Caco-2 (cell line): ENCODE measurements around the gene APPL1. TPM values are rescaled to one million over a fixed set of nuclear protein-coding genes. Genes with fewer than 3 reads are reported as not detected.

ENCODE experiments used
- BruUV-seq: library from RNA; stranded (reverse); fragments of 400-500 nt; replicated peaks from 2 replicates; lab custom pipeline; 2021; lab: Mats Ljungman, UMichigan
- CTCF ChIA-PET: fragments of 300-600 bp; sonication (Branson Sonifier 250); formaldehyde crosslinking; loops from one replicate; lab custom pipeline; 2022; ENCODE audit warnings: antibody characterized with exemption; lab: Charles Lee
- POLR2A ChIA-PET: fragments of 300-600 bp; sonication (Branson Sonifier 250); formaldehyde crosslinking; loops from one replicate; lab custom pipeline; 2022; ENCODE audit warnings: antibody characterized with exemption; lab: Charles Lee
- DNase-seq, 2 experiments: peaks; one replicate each; pipeline versions ENCODE4 v3.0.0 to v3.0.0-alpha.2; 2020 to 2022
- H3K27me3 ChIP-seq: replicated peaks from 2 replicates; pipeline ENCODE4 v1.6.0; 2011; ENCODE audit warnings: low read length; ENCODE audit not compliant: control insufficient read depth, insufficient read depth
- H3K36me3 ChIP-seq: 2 replicates; pipeline ENCODE4 v1.5.1; 2011; ENCODE audit warnings: low read length; ENCODE audit not compliant: control insufficient read depth, insufficient read depth
- H3K4me1 ChIP-seq: fragments of 250-450 bp; sonication (Bioruptor Pico); 2 replicates; pipeline ENCODE4 v1.5.1; 2020; ENCODE audit warnings: mild to moderate bottlenecking
- H3K4me3 ChIP-seq: 2 replicates; pipeline ENCODE4 v1.5.1; 2011; ENCODE audit warnings: low read depth, mild to moderate bottlenecking, control low read depth, low read length
- H3K9me3 ChIP-seq: fragments of 250-450 bp; sonication (Bioruptor Pico); 2 replicates; pipeline ENCODE4 v1.5.1; 2020; ENCODE audit warnings: mild to moderate bottlenecking, moderate library complexity
- H3K27ac Mint-ChIP-seq: one replicate; pipeline ENCODE4 v1.8.0; 2022; ENCODE audit warnings: mixed read lengths; ENCODE audit not compliant: unreplicated experiment
- H3K27me3 Mint-ChIP-seq: one replicate; pipeline ENCODE4 v1.8.0; 2022; ENCODE audit warnings: mixed read lengths; ENCODE audit not compliant: insufficient read depth, unreplicated experiment
- H3K36me3 Mint-ChIP-seq: one replicate; pipeline ENCODE4 v1.8.0; 2022; ENCODE audit warnings: mild to moderate bottlenecking, mixed read lengths; ENCODE audit not compliant: insufficient read depth, unreplicated experiment
- H3K4me1 Mint-ChIP-seq: one replicate; pipeline ENCODE4 v1.8.0; 2022; ENCODE audit warnings: low read depth, mixed read lengths; ENCODE audit not compliant: unreplicated experiment
- H3K4me3 Mint-ChIP-seq: one replicate; pipeline ENCODE4 v1.8.0; 2022; ENCODE audit warnings: mild to moderate bottlenecking, moderate library complexity, mixed read lengths; ENCODE audit not compliant: unreplicated experiment
- H3K9me3 Mint-ChIP-seq: one replicate; pipeline ENCODE4 v1.8.0; 2022; ENCODE audit warnings: mixed read lengths; ENCODE audit not compliant: unreplicated experiment
- CTCF ChIP-seq, 2 experiments: fragments of 200-600 bp in 1 of 2; IDR thresholded peaks; 1 replicate in 1 of 2; 2 replicates in 1 of 2; pipeline versions ENCODE4 v1.5.1 to v1.8.0; 2011 to 2022; ENCODE audit warnings: antibody characterized with exemption in 1 of 2, control low read depth in 1 of 2, inconsistent platforms in 1 of 2, low read depth in 1 of 2, low read length in 1 of 2, mild to moderate bottlenecking in 1 of 2, moderate library complexity in 1 of 2; ENCODE audit not compliant: insufficient read depth in 1 of 2, severe bottlenecking in 1 of 2, unreplicated experiment in 1 of 2
- intact Hi-C: fragments of 100-400 bp; cut with micrococcal nuclease; formaldehyde crosslinking; loops from one replicate; pipeline ENCODE4 v1.10.0; 2022; ENCODE audit not compliant: unreplicated experiment
- total RNA-seq: library from RNA; stranded (reverse); gene quantifications from 2 replicates; pipeline ENCODE4 v1.2.3, GENCODE V29; 2022

The APPL1 gene
- total RNA-seq, 1 experiment from 2014 or later = 40.7 TPM

GRCh38 chr3:57184526-57184925, 43.0 kb upstream of the APPL1 start:
- H3K4me3 ChIP-seq = no peak overlapping the region
- Mint-ChIP-seq H3K4me1 (no peaks in the 10 kb centered on the region), H3K4me3 (no peak overlapping the region), H3K27me3 (no peaks in the 10 kb centered on the region), H3K36me3 (no peaks in the 10 kb centered on the region), H3K27ac (no peak overlapping the region), H3K9me3 (no peaks in the 10 kb centered on the region)
- POLR2A ChIA-PET = no interaction called here
- H3K36me3 ChIP-seq = no peaks in the 10 kb centered on the region
- intact Hi-C loops = no loop called here
- CTCF ChIA-PET = no interaction called here
- no peak for DNase-seq
- BruUV-seq = no TSS peak
- H3K9me3 ChIP-seq = no peaks in the 10 kb centered on the region
- no peak for TF ChIP-seq CTCF (IDR thresholded peaks at IDR 0.05; ENCODE audit: insufficient read depth in 1 of 2, low read depth in 1 of 2, low read length in 1 of 2, severe bottlenecking in 1 of 2, unreplicated experiment in 1 of 2)
- no peaks in the 10 kb centered on the region for H3K27me3 ChIP-seq
- H3K4me1 ChIP-seq = no peaks in the 10 kb centered on the region

GRCh38 chr3:57192028-57192427, 35.5 kb upstream of the APPL1 start:
- H3K36me3 ChIP-seq = no peaks in the 10 kb centered on the region
- ChIA-PET CTCF (no interaction called here), POLR2A (no interaction called here)
- H3K4me3 ChIP-seq = no peak overlapping the region
- H3K4me1 ChIP-seq = no peaks in the 10 kb centered on the region
- no peak for DNase-seq
- Mint-ChIP-seq H3K36me3 (no peaks in the 10 kb centered on the region), H3K27ac (no peak overlapping the region), H3K9me3 (no peaks in the 10 kb centered on the region), H3K27me3 (no peaks in the 10 kb centered on the region), H3K4me1 (peaks cover 7% of the 10 kb centered on the region), H3K4me3 (no peak overlapping the region)
- BruUV-seq = no TSS peak
- no peak for TF ChIP-seq CTCF (IDR thresholded peaks at IDR 0.05; ENCODE audit: insufficient read depth in 1 of 2, low read depth in 1 of 2, low read length in 1 of 2, severe bottlenecking in 1 of 2, unreplicated experiment in 1 of 2)
- H3K27me3 ChIP-seq = no peaks in the 10 kb centered on the region
- no peaks in the 10 kb centered on the region for H3K9me3 ChIP-seq
- intact Hi-C loops = no loop called here

- Mint-ChIP-seq H3K4me1 (peaks cover 7% of the 10 kb centered on the region), H3K27ac (no peak overlapping the region), H3K9me3 (no peaks in the 10 kb centered on the region), H3K4me3 (no peak overlapping the region), H3K36me3 (no peaks in the 10 kb centered on the region), H3K27me3 (no peaks in the 10 kb centered on the region)
- no TSS peak for BruUV-seq
- CTCF ChIA-PET = no interaction called here
- intact Hi-C loops = no loop called here
- Histone ChIP-seq H3K4me3 (no peak overlapping the region), H3K27me3 (no peaks in the 10 kb centered on the region), H3K4me1 (no peaks in the 10 kb centered on the region), H3K36me3 (no peaks in the 10 kb centered on the region), H3K9me3 (no peaks in the 10 kb centered on the region)
- TF ChIP-seq CTCF (IDR thresholded peaks at IDR 0.05; ENCODE audit: insufficient read depth in 1 of 2, low read depth in 1 of 2, low read length in 1 of 2, severe bottlenecking in 1 of 2, unreplicated experiment in 1 of 2) = no peak
- POLR2A ChIA-PET = no interaction called here
- no peak for DNase-seq
These were observed 32.9 kb upstream of the APPL1 start for GRCh38 chr3:57194641-57195040.
